GM12801 (cell line): Measurements from ENCODE around the gene WDFY3.

ENCODE experiments used
- CTCF ChIP-seq: IDR thresholded peaks from one replicate; pipeline ENCODE4 v1.5.1; 2011; ENCODE audit warnings: control low read depth; ENCODE audit not compliant: insufficient read length; ENCODE audit errors: extremely low read depth

Gene WDFY3

GRCh38 chr4:84647312-84647884 lies 319.1 kb downstream of the WDFY3 start:
- no peak for TF ChIP-seq CTCF

DNA sequence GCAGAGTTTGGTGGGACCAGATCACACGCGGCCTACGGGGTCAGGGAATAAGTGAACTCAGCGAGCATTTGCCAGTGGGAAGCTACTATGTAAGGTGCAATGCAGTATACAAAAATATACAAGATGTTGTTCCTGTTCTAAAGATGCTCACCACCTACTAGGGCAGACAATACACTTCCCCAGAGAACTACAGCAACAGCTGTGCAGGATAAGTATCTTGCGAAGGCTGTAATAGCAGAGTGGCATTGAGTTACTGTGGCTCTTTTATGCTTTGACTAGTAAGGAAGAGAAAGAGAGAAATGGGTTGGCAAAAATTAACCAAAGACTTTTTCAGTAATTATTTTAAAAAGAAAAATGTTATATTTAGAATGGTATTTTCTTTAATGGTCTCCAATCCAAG lies 322.4 kb downstream of the WDFY3 start:
- no peak for TF ChIP-seq CTCF

DNA sequence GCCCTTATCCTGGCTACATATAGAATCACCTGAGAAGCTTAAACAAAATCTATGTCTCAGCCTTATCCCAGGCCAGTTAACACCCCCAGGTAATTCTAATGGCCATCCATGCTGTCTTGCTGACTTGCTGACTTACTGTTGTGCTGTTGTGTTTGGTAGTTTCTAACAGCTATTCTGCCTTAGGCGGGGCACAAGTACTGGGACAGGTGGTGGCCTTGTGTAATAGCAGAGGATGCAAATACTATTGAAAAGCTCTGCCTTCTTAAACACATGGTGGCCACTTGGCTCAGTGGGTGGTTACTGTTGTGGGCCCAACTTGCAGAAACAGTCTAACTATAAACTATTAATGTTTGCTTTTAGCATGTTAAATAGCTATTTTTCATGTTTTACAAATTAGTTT lies 327.3 kb downstream of the WDFY3 start:
- no peak for TF ChIP-seq CTCF

DNA sequence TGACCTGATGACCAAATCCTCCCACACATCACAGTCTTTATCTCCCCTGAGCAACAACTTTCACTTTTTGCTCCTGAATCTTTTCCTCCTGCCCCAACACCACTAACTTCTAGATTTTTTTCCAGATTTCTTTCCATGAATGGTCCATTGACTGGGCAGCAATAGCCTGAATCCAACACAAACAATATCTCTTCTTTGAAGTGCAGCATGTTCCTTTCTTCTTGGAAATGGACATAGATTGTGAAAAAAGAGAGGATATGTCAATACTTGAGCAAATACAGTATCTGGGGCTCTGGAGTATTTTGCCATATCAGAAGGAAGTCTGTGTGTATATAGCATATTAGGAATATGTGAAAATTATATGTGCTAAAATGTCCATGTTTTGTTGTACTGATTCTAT lies 328.4 kb downstream of the WDFY3 start:
- no peak for TF ChIP-seq CTCF

GRCh38 chr4:84634961-84635360 lies 331.5 kb downstream of the WDFY3 start:
- no peak for TF ChIP-seq CTCF

- no peak for TF ChIP-seq CTCF
Measured at GRCh38 chr4:84632092-84632491, 334.4 kb downstream of the WDFY3 start.

- TF ChIP-seq CTCF, result no peak
Measured at GRCh38 chr4:84631573-84631972, 334.9 kb downstream of the WDFY3 start.
